NCI-H345 treated with DMSO at 0.1 percent for 48 hours (cell line): ENCODE results near the gene TMEM187.
A peak's percentile ranks its signal among the peaks of the same experiment; 100 is the strongest.

Experiments used
- DNase-seq: peaks from one replicate; lab custom pipeline; 2025; ENCODE audit not compliant: unreplicated experiment; lab: John Stamatoyannopoulos, UW

Gene TMEM187

GRCh38 chrX:153972368-153973126 lies at the start of gene TMEM187:
Gene TMEM187, plus strand, starts transcription at chrX:153972754. Its CDS starts 9,309 bp downstream, at chrX:153982063.
- DNase-seq: peak; percentile 76

GRCh38 chrX:153922932-153923857 lies 49.4 kb upstream of the TMEM187 start:
- no peak for DNase-seq

- no peak for DNase-seq
These were observed 48.2 kb upstream of the TMEM187 start for GRCh38 chrX:153924149-153924861.

- DNase-seq: no peak
These were observed 47.2 kb upstream of the TMEM187 start for GRCh38 chrX:153925387-153925738.

GRCh38 chrX:153925739-153926551 lies 46.6 kb upstream of the TMEM187 start, which contains the start of gene ARHGAP4:
Gene ARHGAP4, minus strand, starts transcription at chrX:153926264. Its CDS starts 62 bp downstream, at chrX:153926202.
- no peak for DNase-seq

- no peak for DNase-seq
These were observed 46.0 kb upstream of the TMEM187 start for GRCh38 chrX:153926552-153926857.

GRCh38 chrX:153926858-153927671 lies 45.5 kb upstream of the TMEM187 start:
- peak; percentile 43 for DNase-seq

- DNase-seq: no peak
These were observed 45.0 kb upstream of the TMEM187 start for GRCh38 chrX:153927672-153927921.

GRCh38 chrX:153927922-153928760 lies 44.4 kb upstream of the TMEM187 start:
- peak; percentile 91 for DNase-seq

- DNase-seq: no peak
These were observed 43.7 kb upstream of the TMEM187 start for GRCh38 chrX:153928846-153929245.

- DNase-seq: no peak
These were observed 43.0 kb upstream of the TMEM187 start for GRCh38 chrX:153929576-153929975.

GRCh38 chrX:153930011-153930910 lies 42.3 kb upstream of the TMEM187 start:
- DNase-seq: no peak

GRCh38 chrX:153931151-153931550 lies 41.4 kb upstream of the TMEM187 start:
- no peak for DNase-seq

GRCh38 chrX:153931748-153932147 lies 40.8 kb upstream of the TMEM187 start:
- DNase-seq: no peak

- no peak for DNase-seq
These were observed 40.2 kb upstream of the TMEM187 start for GRCh38 chrX:153932220-153932915.

GRCh38 chrX:153933748-153934147 lies 38.8 kb upstream of the TMEM187 start:
- DNase-seq: no peak

- no peak for DNase-seq
These were observed 38.3 kb upstream of the TMEM187 start for GRCh38 chrX:153934148-153934761.
